ENCODE data around the gene MAPT. TPM values are rescaled to one million over a fixed set of nuclear protein-coding genes. Genes with fewer than 3 reads are reported as not detected.
"Not testable (repeated sequence)": the region's sequence is repeated elsewhere in the genome, so short reads cannot be mapped to it uniquely, and the experiment has no call there.

Gene MAPT
- total and polyA plus RNA-seq, 3 donors from 2014 or later = 5.0 to 100 (median 6.1) TPM

GRCh38 chr17:46013127-46013501 lies 118.8 kb downstream of the MAPT start:
- Histone ChIP-seq H3K9me3 (no peaks in the 10 kb centered on the region), H3K4me3 (no peak overlapping the region), H3K27me3 (no peaks in the 10 kb centered on the region), H3K36me3 (ENCODE audit: low read depth, missing control alignments) (no peaks in the 10 kb centered on the region), H3K4me1 (no peaks in the 10 kb centered on the region), H3K27ac (no peak overlapping the region)
- no peak for TF ChIP-seq CTCF (IDR thresholded peaks at IDR 0.05)
- no peak for TF ChIP-seq POLR2A (IDR thresholded peaks at IDR 0.05)
- no peak for DNase-seq
- intact Hi-C loops (cut with DNase I; ENCODE audit: low total_unique reads) = no loop called here
- WGBS, 2 donors = 86 to 93% methylated on average over 2 to 7 of the region's 7 CpGs

GRCh38 chr17:46013502-46014165 lies 119.3 kb downstream of the MAPT start:
- WGBS, 2 donors = 84 to 86% methylated on average over 8 to 9 of the region's 9 CpGs
- TF ChIP-seq POLR2A (IDR thresholded peaks at IDR 0.05) = no peak
- no peak for TF ChIP-seq CTCF (IDR thresholded peaks at IDR 0.05)
- no peaks in the 10 kb centered on the region for H3K9me3 ChIP-seq
- no peak for DNase-seq
- H3K4me1 ChIP-seq = no peaks in the 10 kb centered on the region
- intact Hi-C loops (cut with DNase I; ENCODE audit: low total_unique reads) = no loop called here
- H3K27ac ChIP-seq = no peak overlapping the region
- H3K27me3 ChIP-seq = no peaks in the 10 kb centered on the region
- H3K4me3 ChIP-seq = no peak overlapping the region
- H3K36me3 ChIP-seq (ENCODE audit: low read depth, missing control alignments) = no peaks in the 10 kb centered on the region

GRCh38 chr17:46019408-46019925 lies 125.1 kb downstream of the MAPT start:
- not testable (repeated sequence) for H3K4me3 ChIP-seq

GRCh38 chr17:46020023-46020761 lies 125.8 kb downstream of the MAPT start:
- no peak overlapping the region for H3K27ac ChIP-seq
- WGBS, 2 donors = 91 to 92% methylated on average over 11 to 14 of the region's 14 CpGs
- intact Hi-C loops (cut with DNase I; ENCODE audit: low total_unique reads) = no loop called here
- no peak overlapping the region for H3K4me3 ChIP-seq
- DNase-seq = no peak
- TF ChIP-seq POLR2A (IDR thresholded peaks at IDR 0.05) = no peak
- no peak for TF ChIP-seq CTCF (IDR thresholded peaks at IDR 0.05)
- H3K4me1 ChIP-seq = no peaks in the 10 kb centered on the region
- no peaks in the 10 kb centered on the region for H3K27me3 ChIP-seq
- H3K36me3 ChIP-seq (ENCODE audit: low read depth, missing control alignments) = no peaks in the 10 kb centered on the region
- H3K9me3 ChIP-seq = no peaks in the 10 kb centered on the region

More at GRCh38 chr17:46019408-46019925, 125.1 kb downstream of the MAPT start:
- DNase-seq; H3K36me3 ChIP-seq (ENCODE audit: low read depth, missing control alignments); H3K4me1 ChIP-seq; H3K27me3 ChIP-seq; H3K27ac ChIP-seq; intact Hi-C loops (cut with DNase I; ENCODE audit: low total_unique reads); H3K9me3 ChIP-seq: not testable (repeated sequence)
- WGBS, 2 donors = 91 to 97% methylated on average over 8 of the region's 8 CpGs

- Histone ChIP-seq H3K36me3 (ENCODE audit: low read depth, missing control alignments) (no peaks in the 10 kb centered on the region), H3K27ac (no peak overlapping the region), H3K9me3 (no peaks in the 10 kb centered on the region), H3K4me3 (no peak overlapping the region), H3K27me3 (no peaks in the 10 kb centered on the region), H3K4me1 (no peaks in the 10 kb centered on the region)
- WGBS, 2 donors = 84 to 88% methylated on average over 10 to 12 of the region's 12 CpGs
- intact Hi-C loops (cut with DNase I; ENCODE audit: low total_unique reads) = no loop called here
- TF ChIP-seq CTCF (IDR thresholded peaks at IDR 0.05) (no peak), POLR2A (IDR thresholded peaks at IDR 0.05) (no peak)
- no peak for DNase-seq
These were observed 126.6 kb downstream of the MAPT start for GRCh38 chr17:46020998-46021397.

GRCh38 chr17:46023366-46023765 lies 129.0 kb downstream of the MAPT start:
- DNase-seq; H3K36me3 ChIP-seq (ENCODE audit: low read depth, missing control alignments); intact Hi-C loops (cut with DNase I; ENCODE audit: low total_unique reads); H3K4me3 ChIP-seq; H3K27ac ChIP-seq; H3K27me3 ChIP-seq; H3K9me3 ChIP-seq; H3K4me1 ChIP-seq: not testable (repeated sequence)
- WGBS, 2 donors = 87 to 88% methylated on average over 7 of the region's 7 CpGs

All from testis (tissue), 3 donors.